IMR-90 (cell line): ENCODE measurements around the gene C15orf39. TPM values are rescaled to one million over a fixed set of nuclear protein-coding genes. Genes with fewer than 3 reads are reported as not detected.

ENCODE experiments used
- ATAC-seq: fragments of 200-7000 bp; cut with Tn5 transposase; 2 replicates; pipeline ENCODE4 v1.9.1; 2020; ENCODE audit warnings: low read depth, mild to moderate bottlenecking, moderate library complexity
- BruUV-seq: library from RNA; stranded (reverse); fragments of 400-500 nt; replicated peaks from 2 replicates; lab custom pipeline; 2021; lab: Mats Ljungman, UMichigan
- CTCF ChIA-PET: fragments of 300-600 bp; formaldehyde crosslinking; extraction: SDS; loops from one replicate; lab custom pipeline; 2021; ENCODE audit warnings: antibody characterized with exemption; lab: Yijun Ruan, JAX
- POLR2A ChIA-PET: fragments of 300-600 bp; sonication (Branson Sonifier 250); formaldehyde crosslinking; loops from one replicate; lab custom pipeline; 2022; ENCODE audit warnings: antibody characterized with exemption; ENCODE audit not compliant: unreplicated experiment; lab: Charles Lee
- DNase-seq: peaks from one replicate; pipeline ENCODE4 v3.0.0; 2013
- H2AFZ ChIP-seq: replicated peaks from 2 replicates; pipeline ENCODE3; 2013; ENCODE audit warnings: low read length, mild to moderate bottlenecking; ENCODE audit not compliant: poor library complexity
- H2AK5ac ChIP-seq: 2 replicates; pipeline ENCODE4 v1.6.1; 2013; ENCODE audit warnings: low read depth, low read length, inconsistent platforms
- H2AK9ac ChIP-seq: replicated peaks from 2 replicates; pipeline ENCODE3; 2013; ENCODE audit warnings: mild to moderate bottlenecking, low read depth, low read length, moderate library complexity; ENCODE audit not compliant: poor library complexity
- H2BK120ac ChIP-seq: 2 replicates; pipeline ENCODE4 v1.6.1; 2013; ENCODE audit warnings: low read depth, low read length, inconsistent platforms
- H2BK15ac ChIP-seq: 3 replicates; pipeline ENCODE4 v1.6.1; 2013; ENCODE audit warnings: low read depth, low read length, inconsistent platforms
- H2BK20ac ChIP-seq: 2 replicates; pipeline ENCODE4 v1.6.1; 2013; ENCODE audit warnings: low read depth, mild to moderate bottlenecking, inconsistent platforms, low read length, moderate library complexity
- H2BK5ac ChIP-seq: 2 replicates; pipeline ENCODE4 v1.6.1; 2013; ENCODE audit warnings: mild to moderate bottlenecking, low read depth, low read length, inconsistent platforms; ENCODE audit not compliant: poor library complexity, severe bottlenecking
- H3K14ac ChIP-seq: replicated peaks from 2 replicates; pipeline ENCODE4 v1.6.1; 2013; ENCODE audit warnings: low read depth, low read length, inconsistent platforms
- H3K18ac ChIP-seq: 2 replicates; pipeline ENCODE4 v1.6.1; 2013; ENCODE audit warnings: low read depth, low read length, control low read depth
- H3K23ac ChIP-seq: 2 replicates; pipeline ENCODE4 v1.6.1; 2013; ENCODE audit warnings: low read depth, low read length, inconsistent platforms
- H3K27ac ChIP-seq: 2 replicates; pipeline ENCODE4 v1.5.1; 2013; ENCODE audit warnings: mild to moderate bottlenecking, control low read depth, low read length; ENCODE audit not compliant: insufficient read depth
- H3K27me3 ChIP-seq: 2 replicates; pipeline ENCODE4 v1.6.1; 2013; ENCODE audit warnings: low read length; ENCODE audit not compliant: control insufficient read depth, insufficient read depth
- H3K36me3 ChIP-seq: 2 replicates; pipeline ENCODE4 v1.6.1; 2013; ENCODE audit warnings: low read length, mixed read lengths; ENCODE audit not compliant: control insufficient read depth, insufficient read depth
- H3K4ac ChIP-seq: 2 replicates; pipeline ENCODE4 v1.6.1; 2013; ENCODE audit warnings: low read depth, low read length, inconsistent platforms
- H3K4me1 ChIP-seq: 2 replicates; pipeline ENCODE4 v1.6.1; 2013; ENCODE audit warnings: low read length, mixed read lengths; ENCODE audit not compliant: control insufficient read depth, insufficient read depth
- H3K4me2 ChIP-seq: 2 replicates; pipeline ENCODE4 v1.6.1; 2013; ENCODE audit warnings: low read depth, mild to moderate bottlenecking, control low read depth, low read length, moderate library complexity
- H3K4me3 ChIP-seq: 2 replicates; pipeline ENCODE4 v1.5.1; 2013; ENCODE audit warnings: low read depth, mild to moderate bottlenecking, control low read depth, low read length, moderate library complexity; ENCODE audit not compliant: insufficient read depth
- H3K56ac ChIP-seq: 2 replicates; pipeline ENCODE4 v1.6.1; 2013; ENCODE audit warnings: low read length, inconsistent platforms; ENCODE audit not compliant: insufficient read depth; ENCODE audit errors: extremely low read depth
- H3K79me1 ChIP-seq, 2 experiments: 2 replicates each; pipeline ENCODE4 v1.6.1; 2013; ENCODE audit warnings: low read length in 2 of 2, inconsistent platforms in 1 of 2, low read depth in 1 of 2
- H3K9ac ChIP-seq: 2 replicates; pipeline ENCODE4 v1.6.1; 2013; ENCODE audit warnings: low read depth, low read length, control low read depth
- H3K9me1 ChIP-seq: 2 replicates; pipeline ENCODE4 v1.6.1; 2013; ENCODE audit warnings: low read length, inconsistent platforms; ENCODE audit not compliant: insufficient read depth
- H3K9me3 ChIP-seq: 2 replicates; pipeline ENCODE4 v1.6.1; 2013; ENCODE audit warnings: low read length; ENCODE audit not compliant: control insufficient read depth, insufficient read depth
- H4K20me1 ChIP-seq: 2 replicates; pipeline ENCODE4 v1.6.1; 2013; ENCODE audit warnings: low read length, inconsistent platforms; ENCODE audit not compliant: insufficient read depth
- H4K5ac ChIP-seq: 2 replicates; pipeline ENCODE4 v1.6.1; 2013; ENCODE audit warnings: mild to moderate bottlenecking, low read depth, low read length, control low read depth
- H4K8ac ChIP-seq, 2 experiments: 2 replicates each; pipeline ENCODE4 v1.6.1; 2013; ENCODE audit warnings: low read depth in 2 of 2, low read length in 2 of 2, control low read depth in 1 of 2, inconsistent platforms in 1 of 2
- H4K91ac ChIP-seq: 2 replicates; pipeline ENCODE4 v1.6.1; 2013; ENCODE audit warnings: low read depth, low read length, inconsistent platforms; ENCODE audit not compliant: insufficient read depth
- BHLHE40 ChIP-seq: fragments of 150-350 bp; IDR thresholded peaks from 2 replicates; pipeline ENCODE4 v1.6.1; 2016; ENCODE audit warnings: mild to moderate bottlenecking, low read depth, low read length
- CEBPB ChIP-seq: IDR thresholded peaks from 2 replicates; pipeline ENCODE4 v1.6.1; 2012; ENCODE audit warnings: low read depth, low read length, improper control_type of control experiment
- CHD1 ChIP-seq: IDR thresholded peaks from 2 replicates; pipeline ENCODE4 v1.6.1; 2012; ENCODE audit warnings: low read depth, low read length, improper control_type of control experiment
- CTCF ChIP-seq: conservative IDR thresholded peaks from 2 replicates; pipeline ENCODE4 v1.5.1; 2012; ENCODE audit warnings: mild to moderate bottlenecking, low read depth, low read length, improper control_type of control experiment
- FOS ChIP-seq: fragments of 150-350 bp; IDR thresholded peaks from 2 replicates; pipeline ENCODE4 v1.6.1; 2016; ENCODE audit warnings: low read depth, low read length
- MAFK ChIP-seq: IDR thresholded peaks from 2 replicates; pipeline ENCODE4 v1.6.1; 2012; ENCODE audit warnings: low read depth, low read length, improper control_type of control experiment
- MAZ ChIP-seq: IDR thresholded peaks from 2 replicates; pipeline ENCODE4 v1.6.1; 2012; ENCODE audit warnings: low read depth, mild to moderate bottlenecking, low read length, improper control_type of control experiment, moderate library complexity, borderline replicate concordance
- NFE2L2 ChIP-seq: fragments of 150-350 bp; IDR thresholded peaks from 2 replicates; pipeline ENCODE4 v1.6.1; 2016; ENCODE audit warnings: low read depth, mild to moderate bottlenecking, low read length
- POLR2A ChIP-seq: IDR thresholded peaks from 2 replicates; pipeline ENCODE4 v1.6.1; 2012; ENCODE audit warnings: mild to moderate bottlenecking, low read depth, low read length
- SMC3 ChIP-seq: fragments of 150-350 bp; IDR thresholded peaks from 2 replicates; pipeline ENCODE4 v1.6.1; 2016; ENCODE audit warnings: low read depth, mild to moderate bottlenecking, antibody characterized with exemption, low read length, moderate library complexity
- WGBS, 2 experiments: methylation state at CpG; one replicate each; pipeline versions ENCODE4 v1.1.5 to v1.1.7; 2013; ENCODE audit warnings: missing lambda C conversion rate in 2 of 2; ENCODE audit not compliant: insufficient read length in 1 of 2; ENCODE audit errors: extremely low coverage in 2 of 2; 5-methylcytosine and 5-hydroxymethylcytosine counted together
- dilution Hi-C: fragments of 300-500 bp; cut with HindIII; formaldehyde crosslinking; loops from one replicate; pipeline ENCODE4 v1.14.3; 2018; ENCODE audit warnings: low sequenced_read_pairs; ENCODE audit not compliant: unreplicated experiment
- in situ Hi-C: fragments of 300-500 bp; cut with MboI; formaldehyde crosslinking; loops from 3 replicates; pipeline ENCODE4 v1.14.3; 2019; ENCODE audit warnings: low sequenced_read_pairs, inconsistent platforms, mixed read lengths
- intact Hi-C: fragments of 100-400 bp; cut with micrococcal nuclease; formaldehyde crosslinking; loops from 2 replicates; pipeline ENCODE4 v1.10.0; 2022
- polyA plus RNA-seq, 3 experiments: library from polyadenylated mRNA; depleted of rRNA; stranded (reverse); fragments of >200 nt; gene quantifications; 2 replicates each; pipeline ENCODE4 v1.2.3, GENCODE V29; 2012; ENCODE audit warnings: low replicate concordance in 1 of 3
- total RNA-seq: library from RNA; depleted of rRNA; stranded (reverse); fragments of >200 nt; gene quantifications from 2 replicates; pipeline ENCODE4 v1.2.3, GENCODE V29; 2012

Gene C15orf39
- total and polyA plus RNA-seq, 2 of the 4 experiments (the other 2 are of a cell fraction) = 1.3 to 5.7 TPM

- TF ChIP-seq SMC3 = no peak
Measured at GRCh38 chr15:75170711-75171341, 30.9 kb upstream of the C15orf39 start (continued).

GRCh38 chr15:75171408-75171807, 30.3 kb upstream of the C15orf39 start:
- H4K8ac ChIP-seq = peak overlapping the region in 1 of 2 experiments; percentile 67; a peak in 1 of 4 replicates
- peaks cover 6% of the 10 kb centered on the region for H3K9me1 ChIP-seq
- TF ChIP-seq POLR2A (no peak), NFE2L2 (no peak), CHD1 (no peak), MAZ (0 out of 2 replicates have a peak, but pooled peaks have one; percentile 22), CEBPB (0 out of 2 replicates have a peak, but pooled peaks have one; percentile 2), CTCF (no peak), BHLHE40 (peak; percentile 56), FOS (peak; percentile 40; the same call in 1 of the 2 replicates), MAFK (no peak; the same call in 1 of the 2 replicates)
- H3K27me3 ChIP-seq = no peaks in the 10 kb centered on the region
- peak overlapping the region; percentile 38 for H2AK5ac ChIP-seq
- H3K36me3 ChIP-seq = no peaks in the 10 kb centered on the region
- H2BK5ac ChIP-seq = peak overlapping the region; percentile 17
- no TSS peak for BruUV-seq
- WGBS, 2 experiments = 0% methylated on average over 1 of the region's 5 CpGs; no CpG with 5 or more reads in 1 of the 2 experiments
- in situ Hi-C loops (no loop called here), intact Hi-C loops (no loop called here), dilution Hi-C loops (no loop called here)
- H3K18ac ChIP-seq = no peak overlapping the region
- peak; percentile 80 for ATAC-seq
- 0 out of 2 replicates have a peak, but pooled peaks cover 2% of the 10 kb centered on the region for H3K9me3 ChIP-seq
- H2AK9ac ChIP-seq = no peak overlapping the region
- H3K79me1 ChIP-seq = no peaks in the 10 kb centered on the region
- 0 out of 2 replicates have a peak overlapping the region, but pooled peaks have one; percentile 14 for H3K14ac ChIP-seq
- H2BK20ac ChIP-seq = peak overlapping the region; percentile 68; the same call in 1 of the 2 replicates
- peaks cover 12% of the 10 kb centered on the region for H3K4me1 ChIP-seq
- peak overlapping the region; percentile 42; the same call in 1 of the 2 replicates for H2BK120ac ChIP-seq
- H2BK15ac ChIP-seq = peak overlapping the region; percentile 21; the same call in 1 of the 3 replicates
- POLR2A ChIA-PET = no interaction called here
- no peak overlapping the region for H3K23ac ChIP-seq
- peak overlapping the region; percentile 4; the same call in 1 of the 2 replicates for H3K27ac ChIP-seq
- H3K9ac ChIP-seq = no peak overlapping the region
- peak overlapping the region; percentile 34; the same call in 1 of the 2 replicates for H3K4ac ChIP-seq
- H3K56ac ChIP-seq = no peak overlapping the region
- H4K5ac ChIP-seq = no peak overlapping the region
- CTCF ChIA-PET = no interaction called here
- no peak overlapping the region for H4K91ac ChIP-seq
- H3K4me2 ChIP-seq = no peak overlapping the region
- H2AFZ ChIP-seq = no peak overlapping the region
- peak; percentile 90 for DNase-seq
- H4K20me1 ChIP-seq = 0 out of 2 replicates have a peak, but pooled peaks cover 3% of the 10 kb centered on the region
- H3K4me3 ChIP-seq = no peak overlapping the region
